Hippocampal formation (tissue), 2 donors: Measurements from ENCODE around the gene SRPK2.
"Not testable (repeated sequence)": the region's sequence is repeated elsewhere in the genome, so short reads cannot be mapped to it uniquely, and the experiment has no call there.

Experiments used
- DNase-seq, 2 donors: peaks; one replicate each; lab custom pipeline; 2025; lab: John Stamatoyannopoulos, UW

The SRPK2 gene

DNA sequence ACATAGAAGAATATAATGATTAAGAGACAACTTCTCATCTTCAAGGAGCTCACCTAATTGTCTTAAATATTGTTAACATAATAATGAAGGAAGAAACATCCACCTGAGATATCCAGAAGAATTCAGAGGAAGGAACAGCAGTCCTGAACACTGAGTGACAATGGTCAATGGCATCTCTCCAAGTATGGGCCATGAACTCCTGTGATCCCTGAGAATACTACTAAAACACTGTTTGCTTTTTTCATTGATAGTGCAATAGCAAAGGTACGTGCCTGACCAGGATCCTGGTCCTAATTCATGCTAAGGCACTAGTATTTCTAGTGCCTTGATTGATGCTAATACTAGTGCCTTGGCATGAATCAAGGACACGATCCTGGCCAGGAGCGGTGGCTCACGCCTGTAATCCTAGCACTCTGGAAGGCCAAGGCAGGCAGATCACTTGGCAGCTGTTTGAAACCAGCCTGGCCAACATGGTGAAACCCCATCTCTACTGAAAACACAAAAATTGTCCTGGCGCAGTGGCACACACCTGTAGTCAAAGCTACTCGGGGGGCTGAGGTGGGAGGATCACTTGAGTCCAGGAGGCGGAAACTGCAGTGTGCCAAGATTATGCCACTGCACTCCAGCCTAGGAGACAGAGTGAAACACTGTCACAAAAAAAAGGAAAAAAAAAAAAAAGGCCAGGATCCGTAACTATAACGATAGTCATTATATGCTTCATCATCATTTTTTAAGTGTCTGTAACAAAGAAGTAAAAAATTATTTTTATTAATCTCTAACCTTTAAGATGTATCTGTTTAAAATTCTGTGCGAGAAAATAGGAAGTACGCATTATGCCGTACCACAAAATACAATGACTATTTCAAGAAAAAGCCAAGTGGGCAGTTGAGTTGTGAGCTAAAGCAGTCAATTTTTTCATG, 49.1 kb downstream of the SRPK2 start:
- DNase-seq = no peak

DNA sequence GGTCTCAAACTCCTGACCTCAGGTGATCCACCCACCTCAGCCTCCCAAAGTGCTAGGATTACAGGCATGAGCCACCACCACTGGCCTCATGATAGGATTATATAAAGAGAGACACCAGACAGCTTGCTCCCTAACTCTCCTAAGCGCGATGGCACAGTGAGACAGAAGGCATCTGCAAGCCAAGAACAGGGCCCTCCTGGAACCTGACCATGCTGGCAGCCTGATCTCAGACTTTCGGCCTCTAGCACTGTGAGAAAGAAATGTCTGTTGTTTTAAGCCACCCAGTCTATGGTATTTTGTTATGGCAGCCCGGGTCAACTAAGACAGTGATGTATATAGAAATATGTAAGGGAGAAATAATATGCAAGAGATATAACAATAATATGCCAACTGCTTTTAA, 51.2 kb downstream of the SRPK2 start:
- DNase-seq = peak in 1 of 2 donors; percentile 4

DNA sequence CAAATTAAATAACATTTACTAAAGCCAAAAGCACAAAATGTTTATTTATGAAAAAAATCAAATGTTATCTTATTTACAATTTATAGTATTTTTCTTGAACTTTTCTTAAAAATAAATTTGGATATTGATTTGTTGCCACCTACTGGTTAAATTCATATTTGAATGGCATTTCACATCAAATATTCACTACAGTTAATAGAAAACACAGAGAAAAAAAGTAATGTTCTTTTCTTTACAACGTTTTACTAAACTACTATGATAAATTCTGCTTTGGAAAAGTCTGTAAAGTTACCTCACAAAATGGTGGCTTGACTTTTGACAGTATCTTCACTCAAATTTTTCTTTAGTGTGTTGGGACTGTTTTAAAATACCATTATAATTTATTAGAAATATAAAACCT, 52.7 kb downstream of the SRPK2 start:
- DNase-seq = no peak

DNA sequence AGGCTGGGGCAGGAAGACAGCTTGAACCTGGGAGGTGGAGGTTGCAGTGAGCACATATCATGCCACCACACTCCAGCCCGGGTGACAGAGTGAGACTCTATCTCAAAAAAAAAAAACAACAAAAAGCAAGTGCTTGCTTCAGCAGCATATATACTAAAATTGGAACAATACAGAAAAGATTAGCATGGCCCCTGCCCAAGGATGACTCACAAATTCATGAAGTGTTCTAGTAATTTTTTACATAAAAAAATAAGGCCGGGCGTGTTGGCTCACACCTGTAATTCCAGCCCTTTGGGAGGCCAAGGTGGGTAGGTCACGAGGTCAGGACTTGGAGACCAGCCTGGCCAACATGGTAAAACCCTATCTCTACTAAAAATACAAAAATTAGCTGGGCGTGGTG, 56.1 kb downstream of the SRPK2 start:
- DNase-seq = not testable (repeated sequence)

DNA sequence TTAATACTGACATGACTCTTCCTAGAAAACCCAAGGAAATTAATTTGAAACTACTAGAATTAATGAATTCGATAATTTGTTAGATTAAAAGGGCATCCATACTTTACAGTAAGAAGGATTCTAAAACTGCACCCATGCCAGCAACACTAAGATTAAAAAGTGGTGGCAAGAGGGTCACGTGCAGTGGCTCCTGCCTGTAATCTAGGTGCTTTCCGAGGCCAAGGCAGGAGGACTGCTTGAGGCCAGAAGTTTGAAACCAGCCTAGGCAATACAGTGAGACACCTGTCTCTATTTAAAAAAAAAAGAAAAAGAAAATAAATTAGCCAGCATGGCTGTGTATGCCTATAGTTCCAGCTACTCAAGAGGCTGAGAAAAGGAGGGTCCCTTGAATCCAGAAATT, 58.2 kb downstream of the SRPK2 start:
- no peak for DNase-seq

DNA sequence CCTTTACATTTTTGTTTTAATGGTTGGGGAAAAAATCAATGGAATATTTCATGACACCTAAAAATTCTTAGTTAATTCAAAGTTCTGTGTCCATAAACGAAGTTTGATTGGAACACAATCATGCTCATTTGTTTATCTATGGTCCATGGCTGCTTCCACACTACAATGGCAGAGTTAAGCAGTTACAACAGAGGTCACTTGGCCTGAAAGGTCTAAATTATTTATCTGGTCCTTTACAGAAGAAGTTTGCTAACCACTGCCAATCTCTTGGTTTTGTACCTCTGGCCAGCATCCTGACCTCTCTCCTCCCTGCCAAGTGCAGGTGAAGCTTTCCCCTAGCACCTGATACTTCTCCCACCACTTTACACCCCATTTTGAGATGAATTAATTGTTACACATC, 61.5 kb downstream of the SRPK2 start:
- no peak for DNase-seq

DNA sequence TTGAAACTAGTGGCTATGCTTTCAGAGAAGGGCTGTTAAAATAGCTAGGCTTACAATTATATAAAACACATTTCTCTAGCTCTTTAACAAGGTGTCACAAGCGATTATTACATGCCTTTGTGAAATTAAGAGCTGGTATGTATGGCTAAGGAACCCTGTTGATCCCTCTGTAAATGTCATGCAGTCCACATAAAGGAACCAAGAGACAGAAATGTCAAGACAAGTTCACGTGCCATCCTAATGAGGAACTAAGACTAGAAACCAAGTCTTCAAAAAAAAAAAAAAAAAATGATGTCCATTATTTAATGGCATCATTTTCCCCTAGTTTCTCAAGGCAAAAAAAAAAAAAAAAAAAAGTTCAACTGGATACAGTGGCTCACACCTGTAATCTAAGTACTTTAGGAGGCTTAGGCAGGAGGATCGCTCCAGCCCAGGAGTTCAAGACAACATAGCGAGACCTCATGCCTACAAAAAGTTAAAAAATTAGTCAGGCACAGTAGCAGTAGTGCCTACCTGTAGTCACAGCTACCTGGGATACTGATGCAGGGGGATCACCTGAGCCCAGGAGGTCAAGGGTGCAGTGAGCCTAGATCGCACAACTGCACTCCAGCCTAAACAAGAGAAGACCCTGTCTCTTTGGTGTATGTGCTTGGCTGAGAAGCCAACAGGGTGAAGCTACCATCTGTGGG, 63.4 kb downstream of the SRPK2 start:
- DNase-seq = no peak

DNA sequence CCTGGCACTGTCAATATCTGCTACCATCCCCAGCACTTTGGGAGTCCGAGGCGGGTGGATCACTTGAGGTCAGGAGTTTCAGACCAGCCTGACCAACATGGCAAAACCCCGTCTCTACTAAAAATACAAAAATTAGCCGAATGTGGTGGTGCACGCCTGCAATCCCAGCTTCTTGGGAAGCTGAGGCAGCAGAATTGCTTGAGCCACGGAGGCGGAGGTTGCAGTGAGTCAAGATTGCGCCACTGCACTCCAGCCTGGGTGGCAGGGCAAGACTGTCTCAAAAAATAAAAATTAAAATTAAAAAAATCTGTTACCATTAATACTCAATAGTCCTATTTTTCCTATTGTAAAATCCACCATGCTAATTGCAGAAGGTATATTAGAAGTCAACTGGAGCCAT, 64.1 kb downstream of the SRPK2 start:
- not testable (repeated sequence) for DNase-seq

DNA sequence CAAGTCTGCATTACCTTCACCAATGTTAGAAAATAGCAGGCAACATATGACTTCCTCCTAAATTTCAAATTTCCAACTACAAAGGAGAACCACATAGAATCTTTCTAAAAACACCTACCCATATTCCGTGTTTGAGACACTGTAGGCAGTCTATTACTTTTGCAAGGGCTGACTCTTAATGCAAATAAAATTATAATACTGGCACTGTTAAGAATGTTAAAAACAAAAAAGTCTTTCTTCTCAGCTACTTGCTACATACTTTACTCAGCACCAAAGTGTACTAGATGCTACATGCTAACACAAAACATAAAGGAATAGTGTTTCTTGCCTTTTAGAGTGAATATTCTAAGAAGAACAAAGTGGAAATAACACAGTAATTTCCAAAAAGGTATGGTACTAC, 65.4 kb downstream of the SRPK2 start:
- no peak for DNase-seq

DNA sequence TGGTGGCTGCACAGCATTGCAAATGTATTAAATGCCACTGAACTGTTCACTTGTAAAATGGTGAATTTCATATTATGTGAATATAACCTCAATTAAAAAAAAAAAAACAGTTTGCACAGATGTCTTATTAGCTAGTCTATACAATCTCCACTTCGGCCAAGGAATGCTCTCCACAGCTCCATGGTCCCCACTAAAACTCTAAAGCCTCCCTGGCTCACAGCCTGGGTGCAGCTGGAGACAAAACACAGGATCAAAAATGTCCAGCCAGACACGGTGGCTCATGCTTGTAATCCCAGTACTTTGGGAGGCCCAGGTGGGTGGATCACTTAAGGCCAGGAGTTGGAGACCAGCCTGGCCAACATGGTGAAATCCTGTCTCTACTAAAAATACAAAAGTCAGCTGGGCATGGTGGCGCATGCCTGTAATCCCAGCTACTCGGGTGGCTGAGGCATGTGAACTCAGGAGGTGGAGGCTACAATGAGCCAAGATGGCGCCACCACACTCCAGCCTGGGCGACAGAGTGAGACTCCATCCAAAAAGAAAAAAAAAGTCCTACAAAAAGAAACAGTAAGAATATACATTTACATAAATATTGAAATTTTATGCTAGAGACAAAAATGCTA, 66.0 kb downstream of the SRPK2 start:
- no peak for DNase-seq

DNA sequence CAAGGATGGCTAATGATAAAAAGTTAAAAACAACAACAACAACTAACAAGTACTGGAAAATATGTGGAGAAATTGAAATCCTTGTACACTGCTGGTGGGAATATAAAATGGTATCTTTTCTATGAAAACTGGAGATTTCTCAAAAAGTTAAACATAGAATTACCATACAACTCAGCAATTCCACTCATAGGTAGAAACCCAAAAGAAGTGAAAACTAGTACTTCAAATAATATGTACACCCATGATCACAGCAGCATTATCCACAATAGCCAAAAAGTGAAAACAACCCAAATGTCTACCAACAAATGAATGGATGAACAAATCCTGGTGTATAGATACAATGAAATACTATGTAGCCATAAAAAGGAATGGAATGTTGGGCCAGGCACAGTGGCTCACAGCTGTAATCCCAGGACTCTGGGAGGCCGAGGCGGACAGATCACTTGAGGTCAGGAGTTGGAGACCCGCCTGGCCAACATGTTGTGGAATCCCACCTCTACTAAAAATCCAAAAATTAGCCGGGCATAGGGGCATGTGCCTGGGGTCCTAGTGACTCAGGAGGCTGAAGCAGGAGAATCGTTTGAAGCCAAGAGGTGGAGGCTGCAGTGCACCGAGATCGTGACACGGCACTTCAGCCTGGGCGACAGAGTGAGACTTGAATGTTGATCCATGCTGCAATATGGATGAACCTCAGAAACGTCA, 66.8 kb downstream of the SRPK2 start:
- no peak for DNase-seq

DNA sequence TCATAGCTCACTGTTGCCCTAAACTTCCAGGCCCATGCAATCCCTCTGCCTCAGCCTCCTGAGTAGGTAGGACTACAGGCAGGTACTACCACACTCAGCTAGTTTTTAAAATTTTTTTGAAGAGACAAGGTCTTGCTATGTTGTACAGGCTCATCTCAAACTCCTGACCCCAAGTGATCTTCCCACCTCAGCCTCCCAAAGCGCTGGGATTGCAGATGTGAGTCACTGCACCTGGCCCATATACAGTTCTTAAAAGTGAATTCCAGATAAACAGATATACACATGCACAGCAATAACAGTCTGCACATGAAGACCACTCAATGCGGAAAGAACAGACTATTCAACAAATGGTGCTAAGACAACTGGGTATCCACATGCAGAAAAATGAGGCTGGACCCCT, 67.8 kb downstream of the SRPK2 start:
- no peak for DNase-seq

DNA sequence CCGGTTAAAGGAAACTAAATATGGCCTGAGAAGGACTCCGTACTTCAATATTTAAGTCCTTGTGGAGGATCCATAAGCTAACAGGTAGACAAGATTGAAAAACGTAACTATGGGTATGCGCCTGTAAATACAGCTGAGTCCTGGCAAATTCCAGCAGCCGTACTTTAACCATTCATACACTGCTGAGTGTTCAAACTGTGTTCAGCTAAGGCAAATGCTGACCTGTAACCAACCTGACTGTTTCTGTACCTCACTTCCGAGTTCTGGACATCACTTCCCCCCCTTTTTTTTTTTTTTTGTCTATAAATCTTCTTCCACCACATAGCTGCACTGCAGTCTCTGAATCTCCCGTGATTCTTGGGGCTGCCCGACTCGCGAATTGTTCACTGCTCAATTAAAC, 69.1 kb downstream of the SRPK2 start:
- no peak for DNase-seq

DNA sequence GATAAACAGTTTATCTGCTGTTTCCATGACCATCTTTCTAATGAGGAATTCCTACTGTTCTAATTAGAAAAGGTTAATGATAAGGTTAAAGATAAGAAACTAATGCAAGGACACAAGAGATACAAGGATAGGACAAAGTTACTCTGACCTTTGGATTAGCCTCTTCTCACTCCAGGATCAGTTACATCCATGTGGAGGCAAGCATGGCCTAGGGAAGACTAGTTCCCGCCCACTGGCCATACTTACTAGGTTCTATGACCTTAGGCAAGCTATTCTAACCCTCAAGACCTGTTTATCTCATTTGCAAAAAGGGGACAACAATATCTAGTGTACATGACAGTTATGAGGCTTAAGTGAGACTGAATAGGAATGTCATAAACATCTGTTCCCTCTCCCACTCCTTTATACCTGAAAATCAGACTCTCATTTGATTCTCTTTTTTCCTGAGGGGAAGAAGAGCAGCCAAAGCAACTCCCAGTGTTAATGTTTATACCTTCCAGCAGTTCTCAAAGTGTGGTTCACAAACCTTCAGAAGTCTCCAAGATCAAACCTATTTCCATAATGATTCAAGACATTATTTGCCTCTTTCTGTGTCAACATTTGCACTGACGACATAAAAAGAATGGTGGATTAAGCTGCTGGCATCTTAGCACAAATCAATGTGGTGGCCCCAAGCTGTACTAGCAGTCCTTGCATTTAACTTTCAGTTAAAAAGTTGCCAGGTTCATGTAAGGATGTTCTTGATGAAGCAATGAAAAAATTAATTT, 72.0 kb downstream of the SRPK2 start:
- no peak for DNase-seq

DNA sequence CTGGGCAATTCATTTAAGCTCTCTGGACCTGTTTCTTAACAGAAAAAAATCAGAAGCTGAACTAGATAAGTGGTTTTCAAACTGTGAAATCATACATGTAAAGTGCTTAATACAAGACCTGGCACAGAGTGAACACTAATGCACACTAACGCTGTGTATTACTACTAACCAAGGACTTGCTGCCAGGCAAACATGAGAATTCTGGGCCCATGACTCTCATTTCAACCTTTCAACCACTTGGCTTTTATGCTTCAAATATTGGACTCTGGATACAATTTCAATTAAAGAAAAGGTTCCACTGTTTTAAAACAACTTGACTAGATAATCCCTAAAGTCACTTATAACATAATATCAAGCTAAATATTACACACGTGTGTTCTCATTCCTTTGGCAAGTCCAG, 73.4 kb downstream of the SRPK2 start:
- DNase-seq = no peak

DNA sequence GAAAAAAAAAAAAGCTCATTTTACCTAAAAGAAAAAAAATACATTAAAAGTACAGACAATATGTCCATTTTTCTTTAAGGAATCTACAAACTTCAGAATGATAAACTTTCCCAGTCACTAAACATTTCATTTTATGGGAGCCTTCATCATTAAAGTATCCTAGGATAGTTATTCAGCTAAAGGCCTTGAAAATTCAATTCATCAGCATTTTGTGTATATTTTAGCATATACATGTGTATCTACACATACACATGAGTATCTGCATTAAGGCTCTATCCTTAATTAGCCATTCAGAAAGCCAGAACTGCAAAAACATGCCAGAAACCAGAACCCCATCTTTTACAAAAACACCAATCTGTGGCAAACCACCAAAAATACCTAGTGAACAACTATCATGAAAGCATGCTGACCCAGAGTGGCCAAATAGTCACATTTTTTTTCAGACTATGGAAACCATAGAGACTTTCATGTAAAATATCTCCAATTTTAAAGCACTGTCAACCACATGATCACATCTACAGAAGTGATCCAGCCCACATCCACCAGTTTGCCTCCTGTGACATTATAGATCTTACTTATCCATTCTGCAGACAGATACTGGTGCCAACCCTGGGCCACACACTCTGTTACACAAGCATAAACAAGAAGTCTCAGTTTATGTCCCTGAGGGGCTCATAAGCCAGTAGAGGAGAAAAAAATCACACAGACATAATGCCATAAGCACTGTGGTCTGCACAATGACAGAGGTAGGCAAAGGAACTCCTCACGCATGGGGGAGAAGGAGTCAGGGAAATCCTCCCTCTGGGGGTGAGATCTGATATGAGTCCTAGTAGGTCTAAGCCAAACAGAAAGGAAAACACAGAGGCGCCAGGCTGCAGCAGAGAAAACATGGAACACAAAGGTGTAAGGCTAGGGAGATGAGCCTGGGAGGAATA, 79.2 kb downstream of the SRPK2 start:
- DNase-seq = no peak

DNA sequence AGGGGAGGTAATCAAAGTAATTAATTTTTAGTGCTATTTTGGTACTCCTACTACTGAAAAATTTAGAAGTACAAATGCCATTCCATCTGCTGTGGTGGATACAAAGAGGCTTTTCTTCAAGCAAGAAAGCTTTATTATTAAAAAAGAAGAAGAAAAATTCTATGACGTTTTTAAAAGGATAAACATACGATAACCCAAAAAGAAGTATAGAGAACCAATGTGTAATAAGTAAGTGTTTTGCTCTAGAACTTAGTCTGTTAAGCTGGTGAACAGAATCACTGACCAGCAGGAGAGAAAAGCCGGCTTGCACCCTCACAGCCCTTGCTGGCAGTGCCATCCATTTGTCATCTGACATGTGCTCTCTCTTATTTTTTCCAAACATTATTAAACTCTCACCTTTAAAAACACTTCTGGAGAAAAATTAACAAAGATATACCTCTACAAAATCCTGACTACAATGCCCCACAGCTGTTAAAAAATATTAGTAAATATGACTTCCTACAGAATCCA, 81.5 kb downstream of the SRPK2 start:
- DNase-seq = peak in 1 of 2 donors; percentile 37

DNA sequence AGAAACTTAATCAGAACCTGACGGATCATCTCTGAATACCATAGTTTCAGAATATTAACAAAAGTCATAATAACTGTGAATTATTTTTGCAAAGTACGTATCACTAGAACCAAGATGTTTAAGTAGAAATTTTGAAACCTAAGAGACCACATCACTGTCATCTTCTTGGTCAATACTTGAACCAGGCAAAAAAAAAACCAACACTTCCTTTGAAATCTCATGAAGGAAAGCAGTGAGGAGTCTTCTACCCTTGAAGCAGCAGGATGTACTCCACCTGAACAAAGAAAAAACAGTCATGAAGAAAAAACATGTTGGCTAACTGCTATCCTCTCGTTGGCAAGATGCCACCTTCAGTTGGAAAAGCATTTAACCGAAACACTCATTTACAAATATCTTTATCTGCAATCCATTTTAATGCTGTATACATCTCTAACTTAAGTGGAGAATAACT, 82.4 kb downstream of the SRPK2 start:
- no peak for DNase-seq

DNA sequence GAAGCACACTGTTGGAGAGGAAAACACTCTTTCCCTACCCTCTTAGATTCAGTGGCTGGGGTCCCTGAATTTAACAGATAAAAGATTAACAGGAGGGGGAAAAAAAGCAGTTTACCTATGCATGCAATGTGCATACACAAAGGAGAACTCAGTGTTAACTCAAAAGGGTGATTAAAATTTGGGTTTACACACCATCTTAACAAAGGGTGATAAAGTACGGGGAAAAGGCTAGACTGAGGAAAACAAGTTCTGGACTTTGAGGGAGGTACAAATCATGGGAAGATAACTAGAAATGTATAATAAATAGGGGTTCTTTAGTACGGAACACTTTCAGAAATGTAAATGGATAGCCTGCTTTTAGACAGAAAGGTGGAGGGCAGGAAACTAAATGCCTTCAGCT, 83.1 kb downstream of the SRPK2 start:
- no peak for DNase-seq
